NB4 (cell line): ENCODE data around the gene ZNF143.

Source experiments
- CTCF ChIP-seq: IDR thresholded peaks from one replicate; pipeline ENCODE4 v1.5.1; 2012; ENCODE audit warnings: low read depth, low read length
- MYC ChIP-seq: IDR thresholded peaks from 2 replicates; pipeline ENCODE4 v1.6.1; 2011; ENCODE audit warnings: low read depth, low read length
- POLR2A ChIP-seq: IDR thresholded peaks from 2 replicates; pipeline ENCODE4 v1.6.1; 2011; ENCODE audit warnings: mild to moderate bottlenecking; ENCODE audit not compliant: insufficient read length; ENCODE audit errors: extremely low read depth

- TF ChIP-seq CTCF (no peak), MYC (no peak), POLR2A (no peak)
These were observed 100.6 kb downstream of the ZNF143 start for GRCh38 chr11:9561279-9561982.
